SU-DHL-6 (cell line): ENCODE results near the gene TMEM97.
"Not testable (repeated sequence)": the region's sequence is repeated elsewhere in the genome, so short reads cannot be mapped to it uniquely, and the experiment has no call there.

Experiments used
- H2AFZ ChIP-seq: fragments of 200-600 bp; sonication (generic); 2 replicates; pipeline ENCODE4 v1.6.1; 2014; ENCODE audit warnings: low read depth, mild to moderate bottlenecking, moderate library complexity, mixed read lengths, antibody characterized with exemption, low read length; ENCODE audit not compliant: severe bottlenecking
- H3F3A ChIP-seq: fragments of 200-600 bp; shearing (Covaris generic); 2 replicates; pipeline ENCODE4 v1.6.0; 2016; ENCODE audit warnings: antibody characterized with exemption, mild to moderate bottlenecking; ENCODE audit not compliant: insufficient read depth
- H3K27ac ChIP-seq: fragments of 200-600 bp; sonication (generic); 2 replicates; pipeline ENCODE4 v1.5.1; 2016; ENCODE audit warnings: low read depth, mild to moderate bottlenecking, low read length, moderate library complexity, mixed read lengths
- H3K27me3 ChIP-seq: fragments of 200-600 bp; sonication (generic), shearing (Covaris generic); 2 replicates; pipeline ENCODE4 v1.6.0; 2014; ENCODE audit warnings: mild to moderate bottlenecking, low read length
- H3K36me3 ChIP-seq: fragments of 200-600 bp; sonication (generic); 2 replicates; pipeline ENCODE4 v1.6.1; 2014; ENCODE audit warnings: mild to moderate bottlenecking, low read length, mixed read lengths
- H3K4me2 ChIP-seq: fragments of 300-600, 200-600 bp; shearing (Covaris generic), sonication (generic); 2 replicates; pipeline ENCODE4 v1.6.0; 2014; ENCODE audit warnings: low read length, low read depth, mild to moderate bottlenecking; ENCODE audit not compliant: poor library complexity, severe bottlenecking
- H3K4me3 ChIP-seq: fragments of 200-600 bp; sonication (generic); 2 replicates; pipeline ENCODE4 v1.5.1; 2014; ENCODE audit warnings: antibody characterized with exemption, low read length, mild to moderate bottlenecking, mixed read lengths; ENCODE audit not compliant: insufficient read depth, poor library complexity, severe bottlenecking
- H3K79me2 ChIP-seq: fragments of 200-600 bp; sonication (generic); 2 replicates; pipeline ENCODE4 v1.6.1; 2014; ENCODE audit warnings: mild to moderate bottlenecking, low read length, moderate library complexity; ENCODE audit not compliant: insufficient read depth
- H3K9ac ChIP-seq: fragments of 200-600 bp; sonication (generic); 2 replicates; pipeline ENCODE4 v1.7.0; 2014; ENCODE audit warnings: mild to moderate bottlenecking, low read length
- H3K9me2 ChIP-seq: fragments of 200-600 bp; sonication (generic); replicated peaks from 2 replicates; pipeline ENCODE4 v1.6.1; 2014; ENCODE audit warnings: low read length; ENCODE audit not compliant: insufficient read depth
- H3K9me3 ChIP-seq: fragments of 200-600 bp; sonication (generic); 2 replicates; pipeline ENCODE4 v1.6.1; 2014; ENCODE audit warnings: low read length, mixed read lengths; ENCODE audit not compliant: insufficient read depth
- H4K20me1 ChIP-seq: fragments of 200-600 bp; sonication (generic); 2 replicates; pipeline ENCODE4 v1.6.1; 2014; ENCODE audit warnings: low read depth, mild to moderate bottlenecking, antibody characterized with exemption, low read length, moderate library complexity, mixed read lengths
- EZH2phosphoT487 ChIP-seq: fragments of 200-600 bp; sonication (generic), shearing (Covaris generic); conservative IDR thresholded peaks from 2 replicates; pipeline ENCODE4 v1.6.1; 2018; ENCODE audit warnings: mild to moderate bottlenecking, antibody characterized with exemption, low read length, moderate library complexity, mixed read lengths
- TF ChIP-seq, protein P1 (sequence below): fragments of 200-600 bp; sonication (generic); IDR thresholded peaks from one replicate; pipeline ENCODE4 v1.5.1; 2017; ENCODE audit warnings: antibody characterized with exemption, mild to moderate bottlenecking, low read length, moderate library complexity; ENCODE audit not compliant: insufficient read depth, poor library complexity, severe bottlenecking

TMEM97 gene

DNA sequence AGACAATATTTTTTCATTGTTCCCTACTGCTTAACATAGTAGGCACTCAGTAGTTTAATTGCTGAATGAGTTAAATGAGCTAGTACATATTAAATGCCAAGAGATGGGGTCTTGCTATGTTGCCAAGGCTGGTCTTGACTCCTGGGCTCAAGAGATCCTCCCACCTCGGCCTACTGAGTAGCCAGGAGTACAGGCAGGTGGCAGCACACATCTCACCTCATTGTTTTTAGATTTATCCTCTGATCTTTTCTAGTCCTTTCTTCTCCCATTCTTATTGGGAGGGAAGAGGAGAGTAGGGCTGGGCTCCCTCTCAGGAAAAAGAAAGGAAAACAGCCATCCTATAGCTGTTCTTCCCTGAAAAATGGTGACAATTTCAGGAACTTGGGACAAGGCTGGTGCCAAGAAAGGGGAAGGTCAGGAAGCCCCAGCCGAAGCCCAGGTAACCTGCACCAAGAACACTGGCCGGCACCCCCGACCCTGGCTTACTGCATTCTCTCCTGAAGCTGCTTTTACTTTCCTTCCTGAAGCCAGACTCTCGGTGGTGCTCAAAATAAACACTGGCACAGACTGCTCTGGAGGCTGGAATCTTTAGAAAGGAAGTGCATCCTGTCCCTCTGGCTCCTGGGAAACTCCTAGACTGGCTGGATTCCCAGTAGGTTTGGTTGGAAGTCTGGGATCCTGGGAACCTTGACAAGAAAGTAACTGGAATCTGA lies 19.2 kb downstream of the TMEM97 start:
- no peaks in the 10 kb centered on the region for H3K9me2 ChIP-seq
- no peaks in the 10 kb centered on the region for H4K20me1 ChIP-seq
- no peak overlapping the region for H3K4me2 ChIP-seq
- peaks cover 4% of the 10 kb centered on the region; the same call in 1 of the 2 replicates for H3K79me2 ChIP-seq
- H3K4me3 ChIP-seq, result no peak overlapping the region
- no peaks in the 10 kb centered on the region for H3K27me3 ChIP-seq
- H3K36me3 ChIP-seq, result no peaks in the 10 kb centered on the region
- no peaks in the 10 kb centered on the region for H3K9me3 ChIP-seq
- H3K9ac ChIP-seq, result no peak overlapping the region
- no peak overlapping the region for H2AFZ ChIP-seq
- no peak overlapping the region for H3K27ac ChIP-seq
- TF ChIP-seq, protein P1, sequence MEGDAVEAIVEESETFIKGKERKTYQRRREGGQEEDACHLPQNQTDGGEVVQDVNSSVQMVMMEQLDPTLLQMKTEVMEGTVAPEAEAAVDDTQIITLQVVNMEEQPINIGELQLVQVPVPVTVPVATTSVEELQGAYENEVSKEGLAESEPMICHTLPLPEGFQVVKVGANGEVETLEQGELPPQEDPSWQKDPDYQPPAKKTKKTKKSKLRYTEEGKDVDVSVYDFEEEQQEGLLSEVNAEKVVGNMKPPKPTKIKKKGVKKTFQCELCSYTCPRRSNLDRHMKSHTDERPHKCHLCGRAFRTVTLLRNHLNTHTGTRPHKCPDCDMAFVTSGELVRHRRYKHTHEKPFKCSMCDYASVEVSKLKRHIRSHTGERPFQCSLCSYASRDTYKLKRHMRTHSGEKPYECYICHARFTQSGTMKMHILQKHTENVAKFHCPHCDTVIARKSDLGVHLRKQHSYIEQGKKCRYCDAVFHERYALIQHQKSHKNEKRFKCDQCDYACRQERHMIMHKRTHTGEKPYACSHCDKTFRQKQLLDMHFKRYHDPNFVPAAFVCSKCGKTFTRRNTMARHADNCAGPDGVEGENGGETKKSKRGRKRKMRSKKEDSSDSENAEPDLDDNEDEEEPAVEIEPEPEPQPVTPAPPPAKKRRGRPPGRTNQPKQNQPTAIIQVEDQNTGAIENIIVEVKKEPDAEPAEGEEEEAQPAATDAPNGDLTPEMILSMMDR, result no peak
- TF ChIP-seq EZH2phosphoT487, result no peak
- no peaks in the 10 kb centered on the region for H3F3A ChIP-seq

DNA sequence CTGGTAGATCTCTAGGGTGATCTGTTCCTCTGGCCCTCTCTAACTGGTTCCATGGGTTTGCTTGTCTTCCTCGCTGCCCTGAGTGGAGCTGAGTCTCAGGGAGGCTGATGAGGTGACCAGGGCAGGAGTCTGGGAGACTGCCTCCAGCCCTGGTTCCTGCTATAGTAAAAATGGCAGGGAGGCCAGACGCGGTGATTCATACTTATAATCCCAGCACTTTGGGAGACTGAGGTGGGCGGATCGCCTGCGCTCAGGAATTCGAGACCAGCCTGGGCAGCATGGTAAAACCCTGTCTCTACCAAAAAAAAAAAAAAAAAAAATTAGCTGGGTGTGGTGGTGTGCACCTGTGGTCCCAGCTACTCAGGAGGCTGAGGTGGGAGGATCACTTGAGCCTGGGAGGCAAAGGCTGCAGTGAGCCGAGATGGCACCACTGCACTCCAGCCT lies 19.8 kb downstream of the TMEM97 start:
- H3K9me3 ChIP-seq, H3K9me2 ChIP-seq, H3K4me2 ChIP-seq, H4K20me1 ChIP-seq, H2AFZ ChIP-seq, H3K79me2 ChIP-seq, H3K27me3 ChIP-seq, H3F3A ChIP-seq, H3K27ac ChIP-seq, H3K9ac ChIP-seq, H3K4me3 ChIP-seq, H3K36me3 ChIP-seq: not testable (repeated sequence)

DNA sequence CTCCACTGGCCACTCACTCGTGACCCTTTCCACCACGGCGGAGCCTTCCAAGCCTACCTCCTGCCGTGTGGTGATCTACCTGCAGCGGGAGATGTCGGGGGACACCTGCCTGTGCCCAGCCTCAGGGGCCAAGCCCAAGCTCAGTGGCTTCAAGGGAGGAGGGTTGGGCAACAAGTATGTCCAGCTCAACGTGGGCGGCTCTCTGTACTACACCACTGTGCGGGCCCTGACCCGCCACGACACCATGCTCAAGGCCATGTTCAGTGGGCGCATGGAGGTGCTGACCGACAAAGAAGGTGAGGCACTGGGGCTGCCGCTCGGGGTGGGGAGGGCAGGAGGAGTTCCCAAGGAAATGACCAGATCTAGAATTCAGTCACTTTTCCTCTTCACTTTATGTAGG lies 20.4 kb downstream of the TMEM97 start:
- H2AFZ ChIP-seq, result no peak overlapping the region
- H3F3A ChIP-seq, result no peaks in the 10 kb centered on the region
- TF ChIP-seq, protein P1, result no peak
- TF ChIP-seq EZH2phosphoT487, result no peak
- no peak overlapping the region for H3K4me2 ChIP-seq
- H3K4me3 ChIP-seq, result no peak overlapping the region
- no peak overlapping the region for H3K9ac ChIP-seq
- peaks cover 4% of the 10 kb centered on the region; the same call in 1 of the 2 replicates for H3K79me2 ChIP-seq
- H3K36me3 ChIP-seq, result no peaks in the 10 kb centered on the region
- H3K27ac ChIP-seq, result no peak overlapping the region
- no peaks in the 10 kb centered on the region for H3K9me2 ChIP-seq
- no peaks in the 10 kb centered on the region for H4K20me1 ChIP-seq
- no peaks in the 10 kb centered on the region for H3K27me3 ChIP-seq
- no peaks in the 10 kb centered on the region for H3K9me3 ChIP-seq

DNA sequence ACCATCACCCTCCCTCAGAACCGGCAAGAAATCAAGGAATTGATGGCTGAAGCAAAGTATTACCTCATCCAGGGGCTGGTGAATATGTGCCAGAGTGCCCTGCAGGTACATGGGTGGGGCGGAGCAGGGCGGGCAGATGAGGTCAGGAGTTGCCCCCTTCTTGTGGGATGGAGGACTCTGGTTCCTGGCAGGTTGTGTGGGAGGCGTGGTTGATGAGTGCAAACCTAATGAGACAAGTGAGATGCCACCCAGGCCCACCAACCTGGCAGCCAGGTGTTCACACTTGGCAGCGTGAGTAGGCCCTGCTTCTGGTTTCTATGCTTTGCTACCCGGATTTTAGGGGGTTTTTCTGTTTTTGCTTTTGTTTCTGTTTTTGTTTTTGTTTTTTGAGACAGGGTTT lies 21.4 kb downstream of the TMEM97 start:
- no peaks in the 10 kb centered on the region for H3K9me2 ChIP-seq
- H3K9me3 ChIP-seq, result no peaks in the 10 kb centered on the region
- peaks cover 4% of the 10 kb centered on the region; the same call in 1 of the 2 replicates for H3K79me2 ChIP-seq
- H3K27me3 ChIP-seq, result no peaks in the 10 kb centered on the region
- H3K36me3 ChIP-seq, result no peaks in the 10 kb centered on the region
- no peak overlapping the region for H3K27ac ChIP-seq
- H2AFZ ChIP-seq, result no peak overlapping the region
- H3F3A ChIP-seq, result no peaks in the 10 kb centered on the region
- H3K4me2 ChIP-seq, result no peak overlapping the region
- H4K20me1 ChIP-seq, result no peaks in the 10 kb centered on the region
- no peak overlapping the region for H3K9ac ChIP-seq
- H3K4me3 ChIP-seq, result no peak overlapping the region
- no peak for TF ChIP-seq EZH2phosphoT487
- TF ChIP-seq, protein P1, result no peak
